ENCODE results near the gene DSCAML1. TPM values are rescaled to one million over a fixed set of nuclear protein-coding genes. Genes with fewer than 3 reads are reported as not detected.

Gene DSCAML1
- total RNA-seq, 2 experiments from 2014 or later, result not detected

- CTCF ChIA-PET (ENCODE audit: unreplicated experiment), result no interaction called here
- Histone ChIP-seq H3K4me2 (ENCODE audit: low read length) (no peak overlapping the region), H2AFZ (ENCODE audit: low read length) (no peak overlapping the region), H3K9me3 (ENCODE audit: low read length) (no peaks in the 10 kb centered on the region), H3K27ac (ENCODE audit: low read depth, low read length, poor library complexity, severe bottlenecking) (no peak overlapping the region), H3K4me1 (ENCODE audit: insufficient read depth, low read length, poor library complexity, severe bottlenecking) (no peaks in the 10 kb centered on the region), H3K79me2 (ENCODE audit: insufficient read depth, low read depth, low read length) (no peaks in the 10 kb centered on the region), H3K9me2 (ENCODE audit: insufficient read depth, low read length) (no peaks in the 10 kb centered on the region), H3K36me3 (ENCODE audit: insufficient read depth, low read length) (no peaks in the 10 kb centered on the region), H4K20me1 (ENCODE audit: insufficient read depth, low read length) (no peaks in the 10 kb centered on the region), H3K4me3 (ENCODE audit: low read depth, low read length, poor library complexity, severe bottlenecking) (no peak overlapping the region)
- no peak for DNase-seq (ENCODE audit: low spot score)
- no TSS peak for BruUV-seq (replicated peaks)
- TF ChIP-seq EZH2phosphoT487 (IDR thresholded peaks at IDR 0.05; ENCODE audit: borderline replicate concordance, low read depth, low read length) (no peak), CTCF (conservative IDR thresholded peaks at IDR 0.05; ENCODE audit: low read length) (no peak)
- POLR2A ChIA-PET, result interaction anchor here (0.6 kb wide), 1 partner anchor 151 kb away, joined by 3 read pairs; no protein-coding TSS in a partner anchor
- intact Hi-C loops (cut with micrococcal nuclease; ENCODE audit: unreplicated experiment), result no loop called here
Observed at GRCh38 chr11:117478926-117479325, 318.1 kb downstream of the DSCAML1 start.

- Histone ChIP-seq H3K9me3 (ENCODE audit: low read length) (no peaks in the 10 kb centered on the region), H4K20me1 (ENCODE audit: insufficient read depth, low read length) (no peaks in the 10 kb centered on the region), H3K9me2 (ENCODE audit: insufficient read depth, low read length) (no peaks in the 10 kb centered on the region), H3K4me2 (ENCODE audit: low read length) (no peak overlapping the region), H3K4me3 (ENCODE audit: low read depth, low read length, poor library complexity, severe bottlenecking) (no peak overlapping the region), H3K79me2 (ENCODE audit: insufficient read depth, low read depth, low read length) (no peaks in the 10 kb centered on the region), H3K27ac (ENCODE audit: low read depth, low read length, poor library complexity, severe bottlenecking) (no peak overlapping the region), H2AFZ (ENCODE audit: low read length) (no peak overlapping the region), H3K4me1 (ENCODE audit: insufficient read depth, low read length, poor library complexity, severe bottlenecking) (no peaks in the 10 kb centered on the region), H3K36me3 (ENCODE audit: insufficient read depth, low read length) (no peaks in the 10 kb centered on the region)
- CTCF ChIA-PET (ENCODE audit: unreplicated experiment), result no interaction called here
- DNase-seq (ENCODE audit: low spot score), result no peak
- POLR2A ChIA-PET, result no interaction called here
- BruUV-seq (replicated peaks), result no TSS peak
- no peak for TF ChIP-seq CTCF (conservative IDR thresholded peaks at IDR 0.05; ENCODE audit: low read length)
- no peak for TF ChIP-seq EZH2phosphoT487 (IDR thresholded peaks at IDR 0.05; ENCODE audit: borderline replicate concordance, low read depth, low read length)
- intact Hi-C loops (cut with micrococcal nuclease; ENCODE audit: unreplicated experiment), result no loop called here
Observed at GRCh38 chr11:117478126-117478860, 318.7 kb downstream of the DSCAML1 start.

- H3K9me3 ChIP-seq (ENCODE audit: low read length), result no peaks in the 10 kb centered on the region
- POLR2A ChIA-PET, result no interaction called here
- no peak overlapping the region for H2AFZ ChIP-seq (ENCODE audit: low read length)
- no peaks in the 10 kb centered on the region for H4K20me1 ChIP-seq (ENCODE audit: insufficient read depth, low read length)
- CTCF ChIA-PET (ENCODE audit: unreplicated experiment), result no interaction called here
- no peak for TF ChIP-seq CTCF (conservative IDR thresholded peaks at IDR 0.05; ENCODE audit: low read length)
- TF ChIP-seq EZH2phosphoT487 (IDR thresholded peaks at IDR 0.05; ENCODE audit: borderline replicate concordance, low read depth, low read length), result no peak
- no peaks in the 10 kb centered on the region for H3K9me2 ChIP-seq (ENCODE audit: insufficient read depth, low read length)
- H3K4me3 ChIP-seq (ENCODE audit: low read depth, low read length, poor library complexity, severe bottlenecking), result no peak overlapping the region
- DNase-seq (ENCODE audit: low spot score), result no peak
- intact Hi-C loops (cut with micrococcal nuclease; ENCODE audit: unreplicated experiment), result no loop called here
- BruUV-seq (replicated peaks), result no TSS peak
- no peak overlapping the region for H3K4me2 ChIP-seq (ENCODE audit: low read length)
- H3K36me3 ChIP-seq (ENCODE audit: insufficient read depth, low read length), result no peaks in the 10 kb centered on the region
- H3K79me2 ChIP-seq (ENCODE audit: insufficient read depth, low read depth, low read length), result no peaks in the 10 kb centered on the region
- H3K27ac ChIP-seq (ENCODE audit: low read depth, low read length, poor library complexity, severe bottlenecking), result no peak overlapping the region
- no peaks in the 10 kb centered on the region for H3K4me1 ChIP-seq (ENCODE audit: insufficient read depth, low read length, poor library complexity, severe bottlenecking)
Observed at GRCh38 chr11:117477721-117478120, 319.3 kb downstream of the DSCAML1 start.

Measured in OCI-LY7 (cell line).